ENCODE results near the gene ABCB4. TPM values are rescaled to one million over a fixed set of nuclear protein-coding genes. Genes with fewer than 3 reads are reported as not detected.

ABCB4 gene
- total RNA-seq, 1 experiment from 2014 or later = not detected

- DNase-seq (ENCODE audit: low read depth, low spot score) (no peak), ATAC-seq (no peak)
- Histone ChIP-seq H2AFZ (ENCODE audit: low read depth, low read length, poor library complexity, severe bottlenecking) (no peak overlapping the region), H3K9me3 (ENCODE audit: control insufficient read depth in 1 of 2, insufficient read depth in 1 of 2, low read depth in 1 of 2, low read length in 2 of 2) (no peaks in the 10 kb centered on the region), H3K9me2 (ENCODE audit: insufficient read depth) (no peaks in the 10 kb centered on the region), H3K4me2 (ENCODE audit: low read length) (no peak overlapping the region), H3K27me3 (ENCODE audit: insufficient read depth, low read length) (no peaks in the 10 kb centered on the region), H3K9ac (ENCODE audit: low read length) (no peak overlapping the region), H3K4me3 (replicated peaks in 1 of 2; ENCODE audit: low read depth in 1 of 2, low read length in 2 of 2) (no peak overlapping the region), H4K20me1 (ENCODE audit: insufficient read depth) (no peaks in the 10 kb centered on the region), H3K27ac (ENCODE audit: low read depth, low read length) (no peak overlapping the region), H3K79me2 (ENCODE audit: insufficient read depth, low read length) (no peaks in the 10 kb centered on the region), H3K36me3 (ENCODE audit: control insufficient read depth in 1 of 2, insufficient read depth in 2 of 2, low read length in 2 of 2) (no peaks in the 10 kb centered on the region), H3K4me1 (ENCODE audit: control insufficient read depth in 1 of 2, insufficient read depth in 2 of 2, low read length in 2 of 2) (no peaks in the 10 kb centered on the region)
- RAD21 ChIA-PET (ENCODE audit: low non-redundant PET in 1 of 2, low total read pairs in 2 of 2, uncharacterized antibody in 2 of 2, unreplicated experiment in 2 of 2) = no interaction called here
- TF ChIP-seq RAD21 (IDR thresholded peaks at IDR 0.05; ENCODE audit: low read depth) = no peak
- no peak for TF ChIP-seq ZNF274 (IDR thresholded peaks at IDR 0.05; ENCODE audit: low read depth, low read length)
- no peak for TF ChIP-seq EZH2 (IDR thresholded peaks at IDR 0.05)
- no peak for TF ChIP-seq REST (IDR thresholded peaks at IDR 0.05; ENCODE audit: low read depth)
- no peak for TF ChIP-seq TCF7L2 (IDR thresholded peaks at IDR 0.05; ENCODE audit: borderline replicate concordance, extremely low read depth, insufficient read depth, insufficient read length)
- TF ChIP-seq SRF (IDR thresholded peaks at IDR 0.05; ENCODE audit: low read depth) = no peak
- no peak for TF ChIP-seq POLR2A (IDR thresholded peaks at IDR 0.05; ENCODE audit: borderline replicate concordance, extremely low read depth, insufficient read depth, insufficient read length)
- TF ChIP-seq MAX (IDR thresholded peaks at IDR 0.05) = no peak
- no peak for TF ChIP-seq CEBPB (IDR thresholded peaks at IDR 0.05; ENCODE audit: low read depth)
- TF ChIP-seq ELF1 (IDR thresholded peaks at IDR 0.05; ENCODE audit: borderline replicate concordance, low read depth) = no peak
- TF ChIP-seq SIN3A (IDR thresholded peaks at IDR 0.05; ENCODE audit: low read depth) = no peak
- no peak for TF ChIP-seq FOSL1 (IDR thresholded peaks at IDR 0.05; ENCODE audit: low read depth)
- no peak for TF ChIP-seq YY1 (IDR thresholded peaks at IDR 0.05; ENCODE audit: extremely low read depth, insufficient replicate concordance, low read depth, low read length)
- TF ChIP-seq EGR1 (IDR thresholded peaks at IDR 0.05; ENCODE audit: low read depth) = no peak
- no peak for TF ChIP-seq CTCF (IDR thresholded peaks at IDR 0.05 in 2 of 3, conservative IDR thresholded peaks at IDR 0.05 in 1 of 3; ENCODE audit: borderline replicate concordance in 1 of 3, insufficient read depth in 1 of 3, low read depth in 2 of 3, low read length in 2 of 3)
- TF ChIP-seq ZFX (IDR thresholded peaks at IDR 0.05) = no peak
- no peak for TF ChIP-seq POLR2AphosphoS5 (IDR thresholded peaks at IDR 0.05; ENCODE audit: low read depth, low read length)
- TF ChIP-seq, protein P1, sequence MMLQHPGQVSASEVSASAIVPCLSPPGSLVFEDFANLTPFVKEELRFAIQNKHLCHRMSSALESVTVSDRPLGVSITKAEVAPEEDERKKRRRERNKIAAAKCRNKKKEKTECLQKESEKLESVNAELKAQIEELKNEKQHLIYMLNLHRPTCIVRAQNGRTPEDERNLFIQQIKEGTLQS (IDR thresholded peaks at IDR 0.05) = no peak
- no peak for TF ChIP-seq ZBTB33 (IDR thresholded peaks at IDR 0.05; ENCODE audit: extremely low read depth, insufficient replicate concordance, low read length)
- TF ChIP-seq SP1 (IDR thresholded peaks at IDR 0.05; ENCODE audit: low read depth) = no peak
- POLR2A ChIA-PET = no interaction called here
- intact Hi-C loops (cut with micrococcal nuclease) = no loop called here
- CTCF ChIA-PET = no interaction called here
- no TSS peak for BruUV-seq (replicated peaks)
These were observed 106.3 kb downstream of the ABCB4 start for GRCh38 chr7:87369216-87369615.

Data from HCT116 (cell line).